GOT3 (cell line): ENCODE measurements around the gene SETDB2.

Experiments used
- DNase-seq: peaks from one replicate; lab custom pipeline; 2025; ENCODE audit warnings: mixed read lengths; lab: John Stamatoyannopoulos, UW

The SETDB2 gene

GRCh38 chr13:49428041-49428763 is 15.9 kb upstream of the SETDB2 start:
- DNase-seq: no peak

- DNase-seq: no peak
Observed at GRCh38 chr13:49429121-49429520, 15.0 kb upstream of the SETDB2 start.

GRCh38 chr13:49435992-49436391 is 8.1 kb upstream of the SETDB2 start:
- no peak for DNase-seq

- no peak for DNase-seq
Observed at GRCh38 chr13:49436890-49437289, 7.2 kb upstream of the SETDB2 start.

- no peak for DNase-seq
Observed at GRCh38 chr13:49437705-49438104, 6.4 kb upstream of the SETDB2 start.

- DNase-seq: no peak
Observed at GRCh38 chr13:49439609-49440008, 4.5 kb upstream of the SETDB2 start.

- no peak for DNase-seq
Observed at GRCh38 chr13:49441312-49441711, 2.8 kb upstream of the SETDB2 start.

- DNase-seq: no peak
Observed at GRCh38 chr13:49441846-49442245, 2.2 kb upstream of the SETDB2 start.

- DNase-seq: no peak
Observed at GRCh38 chr13:49443357-49443703, 744 bp upstream of the SETDB2 start.

- no peak for DNase-seq
Observed at GRCh38 chr13:49444524-49445395, 686 bp downstream of the SETDB2 start.

GRCh38 chr13:49446473-49446872 is 2.4 kb downstream of the SETDB2 start:
- DNase-seq: no peak

GRCh38 chr13:49448753-49449152 is 4.7 kb downstream of the SETDB2 start:
- no peak for DNase-seq

GRCh38 chr13:49450105-49450819 is 6.2 kb downstream of the SETDB2 start:
- DNase-seq: no peak

GRCh38 chr13:49452725-49453457 is 8.8 kb downstream of the SETDB2 start:
- DNase-seq: no peak

- no peak for DNase-seq
Observed at GRCh38 chr13:49453465-49453864, 9.4 kb downstream of the SETDB2 start.

- no peak for DNase-seq
Observed at GRCh38 chr13:49454388-49455006, 10.4 kb downstream of the SETDB2 start.

GRCh38 chr13:49455007-49455398 is 10.9 kb downstream of the SETDB2 start:
- no peak for DNase-seq

GRCh38 chr13:49456156-49456555 is 12.1 kb downstream of the SETDB2 start:
- DNase-seq: no peak

GRCh38 chr13:49457221-49457620 is 13.1 kb downstream of the SETDB2 start:
- no peak for DNase-seq

- no peak for DNase-seq
Observed at GRCh38 chr13:49459580-49459979, 15.5 kb downstream of the SETDB2 start.

GRCh38 chr13:49464085-49464484 is 20.0 kb downstream of the SETDB2 start:
- no peak for DNase-seq
